GM12878 (cell line): ENCODE measurements around the gene TEX264. TPM values are rescaled to one million over a fixed set of nuclear protein-coding genes. Genes with fewer than 3 reads are reported as not detected.

Source experiments
- ATAC-seq: fragments of 200-7000 bp; cut with Tn5 transposase; 3 replicates; pipeline ENCODE4 v1.9.1; 2020; ENCODE audit warnings: mild to moderate bottlenecking, moderate library complexity
- BruUV-seq: library from RNA; stranded (reverse); fragments of 400-500 nt; replicated peaks from 2 replicates; lab custom pipeline; 2021; lab: Mats Ljungman, UMichigan
- CTCF ChIA-PET: fragments of 300-600 bp; sonication (Branson Sonifier 250); formaldehyde crosslinking; extraction: SDS; loops from one replicate; lab custom pipeline; 2021; ENCODE audit warnings: inconsistent platforms; lab: Yijun Ruan, JAX
- POLR2A ChIA-PET: fragments of 350-600 bp; formaldehyde crosslinking; extraction: SDS; loops from one replicate; lab custom pipeline; 2021; ENCODE audit warnings: inconsistent platforms; lab: Charles Lee
- RAD21 ChIA-PET: fragments of 300-600 bp; sonication (Branson Sonifier 250); formaldehyde crosslinking; loops from one replicate; lab custom pipeline; 2023; ENCODE audit warnings: antibody characterized with exemption; ENCODE audit not compliant: unreplicated experiment; lab: Charles Lee
- SMC1A ChIA-PET: fragments of 300-600 bp; sonication (Branson Sonifier 250); formaldehyde crosslinking; loops from one replicate; lab custom pipeline; 2023; ENCODE audit not compliant: unreplicated experiment, uncharacterized antibody; lab: Charles Lee
- DNase-seq: peaks from one replicate; pipeline ENCODE4 v3.0.0-alpha.2; 2011; ENCODE audit warnings: low read depth, low spot score
- FAIRE-seq: peaks from 3 replicates; lab custom pipeline; 2011; peaks lifted over from hg19 to GRCh38; lab: Jason Lieb, UNC
- H2AFZ ChIP-seq: 2 replicates; pipeline ENCODE4 v1.6.0; 2011; ENCODE audit warnings: low read depth, low read length, control low read depth; ENCODE audit not compliant: control insufficient read depth
- H3K27ac ChIP-seq: 2 replicates; pipeline ENCODE4 v1.5.1; 2011; ENCODE audit warnings: control low read depth; ENCODE audit not compliant: control insufficient read depth, insufficient read depth
- H3K27me3 ChIP-seq, 2 experiments: replicated peaks in 1 of 2; 2 replicates each; pipeline versions ENCODE4 v1.6.0 to v1.6.1; 2011; ENCODE audit warnings: low read length in 1 of 2; ENCODE audit not compliant: control insufficient read depth in 2 of 2, insufficient read depth in 2 of 2
- H3K36me3 ChIP-seq, 2 experiments: 2 replicates each; pipeline ENCODE4 v1.5.1; 2011; ENCODE audit warnings: low read length in 1 of 2; ENCODE audit not compliant: control insufficient read depth in 2 of 2, insufficient read depth in 2 of 2
- H3K4me1 ChIP-seq: 2 replicates; pipeline ENCODE4 v1.6.1; 2011; ENCODE audit warnings: mild to moderate bottlenecking, low read length, moderate library complexity, mixed read lengths; ENCODE audit not compliant: control insufficient read depth, insufficient read depth
- H3K4me2 ChIP-seq: 2 replicates; pipeline ENCODE4 v1.6.0; 2011; ENCODE audit warnings: control low read depth; ENCODE audit not compliant: control insufficient read depth, insufficient read depth
- H3K4me3 ChIP-seq: fragments of 200-600 bp; sonication (generic); 2 replicates; pipeline ENCODE4 v1.5.1; 2016
- H3K79me2 ChIP-seq: 2 replicates; pipeline ENCODE4 v1.6.0; 2011; ENCODE audit warnings: low read length; ENCODE audit not compliant: control insufficient read depth, insufficient read depth
- H3K9ac ChIP-seq: 2 replicates; pipeline ENCODE4 v1.8.0; 2011; ENCODE audit warnings: low read length, control low read depth, mixed read lengths; ENCODE audit not compliant: control insufficient read depth, insufficient read depth
- H3K9me3 ChIP-seq: replicated peaks from 3 replicates; pipeline ENCODE4 v1.5.1; 2011; ENCODE audit warnings: mild to moderate bottlenecking, low read length; ENCODE audit not compliant: control insufficient read depth, insufficient read depth
- H4K20me1 ChIP-seq: 2 replicates; pipeline ENCODE4 v1.6.0; 2011; ENCODE audit not compliant: control insufficient read depth, insufficient read depth
- BMI1 ChIP-seq: fragments of 450-650 bp; IDR thresholded peaks from 2 replicates; pipeline ENCODE4 v1.6.1; 2016; ENCODE audit warnings: mild to moderate bottlenecking, moderate library complexity, borderline replicate concordance
- E4F1 ChIP-seq: fragments of 450-650 bp; IDR thresholded peaks from 2 replicates; pipeline ENCODE4 v1.6.1; 2018; ENCODE audit warnings: borderline replicate concordance, mild to moderate bottlenecking; ENCODE audit not compliant: partially characterized antibody
- GATAD2B ChIP-seq: fragments of 450-650 bp; conservative IDR thresholded peaks from 2 replicates; pipeline ENCODE4 v1.6.1; 2017; ENCODE audit warnings: low read depth, mild to moderate bottlenecking, moderate library complexity
- IKZF1 ChIP-seq: fragments of 450-650 bp; conservative IDR thresholded peaks from 2 replicates; pipeline ENCODE4 v1.6.1; 2017; ENCODE audit warnings: antibody characterized with exemption, mild to moderate bottlenecking
- NR2F1 ChIP-seq: fragments of 450-650 bp; conservative IDR thresholded peaks from 2 replicates; pipeline ENCODE4 v1.6.1; 2017; ENCODE audit warnings: mild to moderate bottlenecking
- YY1 ChIP-seq: IDR thresholded peaks from 2 replicates; pipeline ENCODE4 v1.6.1; 2011; ENCODE audit warnings: low read depth, mild to moderate bottlenecking, low read length
- ZBTB11 ChIP-seq: fragments of 450-650 bp; formaldehyde crosslinking; IDR thresholded peaks from 2 replicates; pipeline ENCODE4 v1.5.0; 2022; ENCODE audit warnings: mild to moderate bottlenecking, missing genetic modification characterization
- ZNF217 ChIP-seq: fragments of 450-650 bp; IDR thresholded peaks from 2 replicates; pipeline ENCODE4 v1.6.1; 2017; ENCODE audit warnings: antibody characterized with exemption, mild to moderate bottlenecking
- WGBS: methylation state at CpG from one replicate; pipeline ENCODE4 v1.1.6; 2016; ENCODE audit warnings: low lambda C conversion rate; ENCODE audit not compliant: insufficient replicate concordance, insufficient coverage; ENCODE audit errors: missing lambda C conversion rate; 5-methylcytosine and 5-hydroxymethylcytosine counted together
- in situ Hi-C: fragments of 300-500 bp; cut with MboI; formaldehyde crosslinking; loops from 9 replicates; pipeline ENCODE4 v1.14.3; 2018; ENCODE audit warnings: mixed read lengths
- intact Hi-C: fragments of 100-400 bp; cut with micrococcal nuclease; formaldehyde crosslinking; loops from one replicate; pipeline ENCODE4 v1.14.2; 2022; ENCODE audit not compliant: unreplicated experiment
- polyA plus RNA-seq, 11 experiments: library from polyadenylated mRNA; depleted of rRNA in 4 of 11; unstranded in 6 of 11; stranded (reverse) in 5 of 11; fragments of >200 nt; fragmentation: Nextera tagmentation in 4 of 11; fragmentation: Illumina TruSeq in 1 of 11; extraction: Ambion mirVana in 4 of 11; extraction: Trizol in 1 of 11; gene quantifications; 1 replicate in 1 of 11; 2 replicates in 10 of 11; pipeline versions ENCODE4 v1.2.1 to v1.2.3, GENCODE V29; 2011 to 2016; ENCODE audit warnings: inconsistent platforms in 2 of 11, missing spikeins in 2 of 11, low read depth in 1 of 11
- total RNA-seq, 4 experiments: library from RNA; depleted of rRNA in 3 of 4; stranded (reverse); fragments of >200 nt in 3 of 4; fragmentation: Illumina TruSeq in 1 of 4; extraction: Trizol in 1 of 4; gene quantifications; 2 replicates each; pipeline versions ENCODE4 v1.2.1 to v1.2.3, GENCODE V29; 2013 to 2021
- TF ChIP-seq, protein P1 (sequence below), 3 experiments: IDR thresholded peaks in 2 of 3; conservative IDR thresholded peaks in 1 of 3; 2 replicates each; pipeline ENCODE4 v1.5.1; 2011; ENCODE audit warnings: low read depth in 3 of 3, low read length in 3 of 3, mild to moderate bottlenecking in 3 of 3, control low read depth in 2 of 3, moderate library complexity in 2 of 3, inconsistent platforms in 1 of 3, mixed read lengths in 1 of 3; ENCODE audit not compliant: control insufficient read depth in 2 of 3, insufficient read depth in 1 of 3; ENCODE audit errors: extremely low read depth in 1 of 3

Gene TEX264
- total and polyA plus RNA-seq, 10 of the 15 experiments (the other 5 are each of a cell fraction or from before 2014, with no cell fraction given) = 3.6 to 63.0 (median 52.4) TPM

- H3K4me2 ChIP-seq = no peak overlapping the region
- H4K20me1 ChIP-seq = no peaks in the 10 kb centered on the region
- H3K9ac ChIP-seq = no peak overlapping the region
- no peak for ATAC-seq
- TF ChIP-seq, protein P1, sequence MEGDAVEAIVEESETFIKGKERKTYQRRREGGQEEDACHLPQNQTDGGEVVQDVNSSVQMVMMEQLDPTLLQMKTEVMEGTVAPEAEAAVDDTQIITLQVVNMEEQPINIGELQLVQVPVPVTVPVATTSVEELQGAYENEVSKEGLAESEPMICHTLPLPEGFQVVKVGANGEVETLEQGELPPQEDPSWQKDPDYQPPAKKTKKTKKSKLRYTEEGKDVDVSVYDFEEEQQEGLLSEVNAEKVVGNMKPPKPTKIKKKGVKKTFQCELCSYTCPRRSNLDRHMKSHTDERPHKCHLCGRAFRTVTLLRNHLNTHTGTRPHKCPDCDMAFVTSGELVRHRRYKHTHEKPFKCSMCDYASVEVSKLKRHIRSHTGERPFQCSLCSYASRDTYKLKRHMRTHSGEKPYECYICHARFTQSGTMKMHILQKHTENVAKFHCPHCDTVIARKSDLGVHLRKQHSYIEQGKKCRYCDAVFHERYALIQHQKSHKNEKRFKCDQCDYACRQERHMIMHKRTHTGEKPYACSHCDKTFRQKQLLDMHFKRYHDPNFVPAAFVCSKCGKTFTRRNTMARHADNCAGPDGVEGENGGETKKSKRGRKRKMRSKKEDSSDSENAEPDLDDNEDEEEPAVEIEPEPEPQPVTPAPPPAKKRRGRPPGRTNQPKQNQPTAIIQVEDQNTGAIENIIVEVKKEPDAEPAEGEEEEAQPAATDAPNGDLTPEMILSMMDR (IDR thresholded peaks at IDR 0.05 in 2 of 3, conservative IDR thresholded peaks at IDR 0.05 in 1 of 3; ENCODE audit: control insufficient read depth in 2 of 3, extremely low read depth in 1 of 3, insufficient read depth in 1 of 3, low read depth in 3 of 3, low read length in 3 of 3) = no peak
- TF ChIP-seq E4F1 (no peak), YY1 (no peak), ZBTB11 (CRISPR knock-in tag) (no peak), ZNF217 (no peak), GATAD2B (no peak), BMI1 (no peak), NR2F1 (no peak), IKZF1 (no peak)
- TF ChIP-seq, all 136 proteins: peak for 0
- no peak overlapping the region for H3K4me3 ChIP-seq
- 87% methylated on average over 8 of the region's 8 CpGs for WGBS
- no TSS peak for BruUV-seq
- H3K27ac ChIP-seq = no peak overlapping the region
- H3K79me2 ChIP-seq = no peaks in the 10 kb centered on the region
- DNase-seq = no peak
- FAIRE-seq = no peak
- CTCF ChIA-PET = interaction anchor here (1.0 kb wide), 1 partner anchor 14 kb away, joined by 4 read pairs; no protein-coding TSS in a partner anchor
- H3K9me3 ChIP-seq = no peaks in the 10 kb centered on the region
- intact Hi-C loops (no loop called here), in situ Hi-C loops (no loop called here)
- SMC1A ChIA-PET = interaction anchor here (1.6 kb wide), 1 partner anchor 23 kb away, joined by 3 read pairs; no protein-coding TSS in a partner anchor
- no peak overlapping the region for H2AFZ ChIP-seq
- RAD21 ChIA-PET = no interaction called here
- H3K36me3 ChIP-seq = peaks cover 0 to 15% of the 10 kb centered on the region in 2 experiments; a peak in 2 of 4 replicates
- H3K27me3 ChIP-seq = no peaks in the 10 kb centered on the region
- no peaks in the 10 kb centered on the region for H3K4me1 ChIP-seq
- POLR2A ChIA-PET = no interaction called here
These were observed 34.4 kb downstream of the TEX264 start for GRCh38 chr3:51705276-51706020.
